ENCODE results near the gene GRM8.

Gene GRM8

DNA sequence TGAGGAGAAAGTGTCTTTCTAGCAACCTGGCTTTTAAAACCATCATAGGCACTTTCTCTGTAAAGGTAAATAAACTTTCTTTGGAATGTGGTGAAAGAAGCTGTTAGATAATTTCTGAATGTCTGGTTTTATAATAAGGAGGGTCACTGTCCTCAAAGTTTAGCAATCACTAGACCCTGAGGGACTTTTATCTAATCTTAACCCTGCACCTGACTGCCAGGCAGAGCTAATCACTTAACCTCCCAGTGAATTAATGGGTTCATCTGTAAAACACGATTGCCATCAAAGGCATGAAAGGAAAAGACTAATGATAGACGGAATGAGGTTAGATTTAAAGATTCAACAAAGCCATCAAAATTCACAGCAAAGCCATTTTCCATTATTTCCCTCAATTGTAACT, 553.8 kb downstream of the GRM8 start:
- Histone ChIP-seq H3K9ac (ENCODE audit: low read depth, low read length) (no peak overlapping the region), H2AFZ (ENCODE audit: low read depth, low read length) (no peak overlapping the region), H3K4me1 (ENCODE audit: insufficient read depth, low read length) (peaks cover 32% of the 10 kb centered on the region), H3K4me3 (ENCODE audit: low read depth in 1 of 2, low read length in 2 of 2) (no peak overlapping the region), H3K79me2 (ENCODE audit: insufficient read depth, low read length) (no peaks in the 10 kb centered on the region), H3K4me2 (ENCODE audit: insufficient read depth, low read length) (no peak overlapping the region), H3K27me3 (ENCODE audit: insufficient read depth, low read length, poor library complexity) (no peaks in the 10 kb centered on the region), H4K20me1 (ENCODE audit: insufficient read depth, low read length) (no peaks in the 10 kb centered on the region), H3K27ac (ENCODE audit: low read length) (no peak overlapping the region), H3K9me3 (ENCODE audit: insufficient read depth, low read length, severe bottlenecking) (no peaks in the 10 kb centered on the region), H3K36me3 (ENCODE audit: insufficient read depth, low read length) (no peaks in the 10 kb centered on the region)
- DNase-seq = no peak
- no peak for TF ChIP-seq EZH2 (IDR thresholded peaks at IDR 0.05; ENCODE audit: borderline replicate concordance, low read depth, low read length, severe bottlenecking)
- TF ChIP-seq, protein P1, sequence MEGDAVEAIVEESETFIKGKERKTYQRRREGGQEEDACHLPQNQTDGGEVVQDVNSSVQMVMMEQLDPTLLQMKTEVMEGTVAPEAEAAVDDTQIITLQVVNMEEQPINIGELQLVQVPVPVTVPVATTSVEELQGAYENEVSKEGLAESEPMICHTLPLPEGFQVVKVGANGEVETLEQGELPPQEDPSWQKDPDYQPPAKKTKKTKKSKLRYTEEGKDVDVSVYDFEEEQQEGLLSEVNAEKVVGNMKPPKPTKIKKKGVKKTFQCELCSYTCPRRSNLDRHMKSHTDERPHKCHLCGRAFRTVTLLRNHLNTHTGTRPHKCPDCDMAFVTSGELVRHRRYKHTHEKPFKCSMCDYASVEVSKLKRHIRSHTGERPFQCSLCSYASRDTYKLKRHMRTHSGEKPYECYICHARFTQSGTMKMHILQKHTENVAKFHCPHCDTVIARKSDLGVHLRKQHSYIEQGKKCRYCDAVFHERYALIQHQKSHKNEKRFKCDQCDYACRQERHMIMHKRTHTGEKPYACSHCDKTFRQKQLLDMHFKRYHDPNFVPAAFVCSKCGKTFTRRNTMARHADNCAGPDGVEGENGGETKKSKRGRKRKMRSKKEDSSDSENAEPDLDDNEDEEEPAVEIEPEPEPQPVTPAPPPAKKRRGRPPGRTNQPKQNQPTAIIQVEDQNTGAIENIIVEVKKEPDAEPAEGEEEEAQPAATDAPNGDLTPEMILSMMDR (IDR thresholded peaks at IDR 0.05; ENCODE audit: borderline replicate concordance, extremely low read depth, low read length, poor library complexity, severe bottlenecking) = no peak
- no peak for ATAC-seq (ENCODE audit: insufficient read depth, low read depth)

DNA sequence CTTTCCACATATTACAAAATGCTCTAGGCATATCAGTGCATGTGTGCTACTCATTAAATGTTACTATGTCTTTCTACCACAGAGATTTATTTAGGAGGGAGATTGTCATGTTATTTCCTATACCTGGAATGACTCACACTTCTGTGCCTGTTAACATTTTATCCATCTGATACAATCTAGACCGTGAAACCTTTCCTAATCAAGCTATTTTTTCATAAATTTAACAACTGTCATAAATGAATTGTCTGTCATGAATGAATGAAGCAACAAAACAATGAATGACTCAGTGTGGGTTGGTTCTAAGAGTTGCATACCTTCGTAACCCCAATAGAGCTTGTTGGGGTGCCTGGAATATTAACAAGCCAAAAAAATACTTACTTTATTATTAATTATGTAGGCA, 554.3 kb downstream of the GRM8 start:
- H3K9ac ChIP-seq (ENCODE audit: low read depth, low read length) = no peak overlapping the region
- H3K79me2 ChIP-seq (ENCODE audit: insufficient read depth, low read length) = no peaks in the 10 kb centered on the region
- DNase-seq (no peak), ATAC-seq (ENCODE audit: insufficient read depth, low read depth) (no peak)
- H3K36me3 ChIP-seq (ENCODE audit: insufficient read depth, low read length) = no peaks in the 10 kb centered on the region
- TF ChIP-seq, protein P1 (IDR thresholded peaks at IDR 0.05; ENCODE audit: borderline replicate concordance, extremely low read depth, low read length, poor library complexity, severe bottlenecking) = no peak
- TF ChIP-seq EZH2 (IDR thresholded peaks at IDR 0.05; ENCODE audit: borderline replicate concordance, low read depth, low read length, severe bottlenecking) = no peak
- no peak overlapping the region for H3K27ac ChIP-seq (ENCODE audit: low read length)
- no peak overlapping the region for H2AFZ ChIP-seq (ENCODE audit: low read depth, low read length)
- no peaks in the 10 kb centered on the region for H3K9me3 ChIP-seq (ENCODE audit: insufficient read depth, low read length, severe bottlenecking)
- no peak overlapping the region for H3K4me3 ChIP-seq (ENCODE audit: low read depth in 1 of 2, low read length in 2 of 2)
- H3K27me3 ChIP-seq (ENCODE audit: insufficient read depth, low read length, poor library complexity) = no peaks in the 10 kb centered on the region
- H3K4me2 ChIP-seq (ENCODE audit: insufficient read depth, low read length) = no peak overlapping the region
- H4K20me1 ChIP-seq (ENCODE audit: insufficient read depth, low read length) = no peaks in the 10 kb centered on the region
- peaks cover 32% of the 10 kb centered on the region for H3K4me1 ChIP-seq (ENCODE audit: insufficient read depth, low read length)

DNA sequence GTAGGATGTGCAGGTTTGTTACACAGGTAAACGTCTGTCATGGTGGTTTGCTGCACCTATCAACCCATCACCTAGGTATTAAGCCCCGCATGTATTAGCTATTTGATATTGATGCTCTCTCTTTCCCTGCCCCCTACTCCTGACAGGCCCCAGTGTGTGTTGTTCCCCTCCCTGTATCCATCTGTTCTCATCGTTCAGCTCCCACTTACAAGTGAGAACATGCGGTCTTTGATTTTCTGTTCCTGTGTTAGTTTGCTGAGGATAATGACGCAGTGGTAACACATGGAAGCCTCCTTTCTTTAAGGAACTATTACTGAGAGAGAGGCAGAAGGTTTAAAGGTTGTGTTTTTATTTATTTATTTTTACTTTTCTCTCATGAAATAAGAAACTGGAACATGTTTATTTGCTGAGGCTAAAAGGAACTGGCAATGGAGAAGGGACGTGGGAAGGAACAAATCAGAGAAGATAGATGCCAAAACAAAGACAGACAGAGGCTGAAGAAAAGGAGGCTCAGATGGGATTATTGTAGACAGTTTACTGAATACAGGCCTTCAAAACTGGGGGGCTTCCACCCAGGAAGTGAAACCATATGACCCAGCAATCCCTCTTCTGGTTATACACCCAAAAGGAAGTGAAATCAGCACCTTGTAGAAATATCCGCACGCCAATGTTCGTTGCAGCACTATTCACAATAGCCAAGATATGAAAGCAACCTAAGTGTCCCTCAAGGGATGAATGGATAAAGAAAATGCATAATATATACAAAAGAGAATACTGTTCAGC, 556.3 kb downstream of the GRM8 start:
- TF ChIP-seq, protein P1 (IDR thresholded peaks at IDR 0.05; ENCODE audit: borderline replicate concordance, extremely low read depth, low read length, poor library complexity, severe bottlenecking) = no peak
- TF ChIP-seq EZH2 (IDR thresholded peaks at IDR 0.05; ENCODE audit: borderline replicate concordance, low read depth, low read length, severe bottlenecking) = no peak
- Histone ChIP-seq H3K4me2 (ENCODE audit: insufficient read depth, low read length) (no peak overlapping the region), H3K27ac (ENCODE audit: low read length) (no peak overlapping the region), H3K27me3 (ENCODE audit: insufficient read depth, low read length, poor library complexity) (no peaks in the 10 kb centered on the region), H3K36me3 (ENCODE audit: insufficient read depth, low read length) (no peaks in the 10 kb centered on the region), H3K4me1 (ENCODE audit: insufficient read depth, low read length) (peaks cover 18% of the 10 kb centered on the region), H2AFZ (ENCODE audit: low read depth, low read length) (no peak overlapping the region), H3K79me2 (ENCODE audit: insufficient read depth, low read length) (no peaks in the 10 kb centered on the region), H4K20me1 (ENCODE audit: insufficient read depth, low read length) (no peaks in the 10 kb centered on the region), H3K9ac (ENCODE audit: low read depth, low read length) (no peak overlapping the region), H3K4me3 (ENCODE audit: low read depth in 1 of 2, low read length in 2 of 2) (no peak overlapping the region), H3K9me3 (ENCODE audit: insufficient read depth, low read length, severe bottlenecking) (no peaks in the 10 kb centered on the region)
- ATAC-seq (ENCODE audit: insufficient read depth, low read depth) (no peak), DNase-seq (no peak)

All from DND-41 (cell line).